ENCODE data around the gene DIO1.

Gene DIO1

DNA sequence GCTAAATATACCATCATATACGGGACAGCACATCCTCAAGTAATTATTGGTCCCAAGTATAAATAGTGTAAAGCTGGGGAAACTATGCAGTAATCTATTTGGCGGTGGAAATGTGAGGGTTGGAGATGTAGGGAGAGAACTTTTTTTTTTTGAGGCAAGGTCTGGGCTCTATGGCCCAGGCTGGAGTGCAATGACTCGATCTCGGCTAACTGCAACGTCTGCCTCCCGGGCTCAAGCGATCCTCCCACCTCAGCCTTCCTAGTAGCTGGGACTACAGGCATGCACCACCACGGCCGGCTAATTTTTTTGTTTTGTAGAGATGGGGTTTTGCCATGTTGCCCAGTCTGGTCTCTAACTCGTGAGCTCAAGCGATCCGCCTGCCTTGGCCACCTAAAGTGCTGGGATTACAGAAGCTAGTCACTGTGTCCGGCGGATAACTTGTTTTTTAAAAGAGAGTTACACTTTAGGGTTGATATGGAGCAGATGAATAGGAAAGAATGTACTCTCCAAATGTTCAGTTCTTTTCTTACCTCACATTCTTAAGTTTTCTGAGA lies 49.6 kb downstream of the DIO1 start:
- no peak for DNase-seq

DNA sequence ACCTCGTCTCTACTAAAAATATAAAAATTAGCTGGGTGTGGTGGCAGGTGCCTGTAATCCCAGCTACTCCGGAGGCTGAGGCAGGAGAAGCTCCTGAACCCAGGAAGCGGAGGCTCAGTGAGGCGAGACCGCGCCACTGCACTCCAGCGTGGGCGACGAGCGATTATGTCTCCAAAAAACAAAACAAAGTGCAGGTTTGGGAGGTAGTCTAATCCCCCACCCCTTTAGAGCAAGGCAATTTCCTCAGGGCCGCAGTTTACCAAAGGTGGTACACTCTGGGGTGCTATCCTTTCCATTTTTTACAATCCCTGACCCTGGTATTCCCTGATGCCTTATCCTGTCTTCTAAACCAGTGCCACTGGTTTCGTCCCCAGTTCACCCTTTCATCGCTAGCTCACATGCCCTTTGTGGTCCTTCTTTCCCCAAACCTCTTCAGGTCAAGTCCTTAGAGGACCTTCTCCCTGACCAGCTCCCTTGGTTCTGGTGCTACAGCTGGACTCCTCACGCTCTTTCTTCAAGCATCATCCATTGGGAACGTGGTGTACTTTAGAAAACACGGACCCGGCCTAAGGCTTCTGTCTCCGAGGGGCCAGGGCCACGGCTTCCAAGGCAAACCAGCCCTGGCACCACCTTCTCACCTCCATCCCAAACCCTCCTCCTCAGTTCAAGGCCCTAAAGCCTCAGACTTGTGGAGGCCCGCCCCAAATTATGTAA lies 50.6 kb downstream of the DIO1 start:
- DNase-seq, result no peak

DNA sequence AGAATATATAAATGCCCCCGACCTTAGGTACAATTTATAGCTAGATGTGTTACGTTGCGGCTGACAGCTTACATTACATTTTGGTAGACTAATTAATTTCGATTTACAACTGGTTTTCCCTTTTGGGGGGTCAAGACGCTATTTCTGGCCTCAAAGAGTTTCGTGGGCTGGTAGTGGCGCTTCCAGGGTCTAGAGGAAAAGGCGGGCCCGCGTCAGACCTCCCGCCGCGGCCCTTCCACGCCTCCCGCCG lies 51.1 kb downstream of the DIO1 start:
- no peak for DNase-seq

DNA sequence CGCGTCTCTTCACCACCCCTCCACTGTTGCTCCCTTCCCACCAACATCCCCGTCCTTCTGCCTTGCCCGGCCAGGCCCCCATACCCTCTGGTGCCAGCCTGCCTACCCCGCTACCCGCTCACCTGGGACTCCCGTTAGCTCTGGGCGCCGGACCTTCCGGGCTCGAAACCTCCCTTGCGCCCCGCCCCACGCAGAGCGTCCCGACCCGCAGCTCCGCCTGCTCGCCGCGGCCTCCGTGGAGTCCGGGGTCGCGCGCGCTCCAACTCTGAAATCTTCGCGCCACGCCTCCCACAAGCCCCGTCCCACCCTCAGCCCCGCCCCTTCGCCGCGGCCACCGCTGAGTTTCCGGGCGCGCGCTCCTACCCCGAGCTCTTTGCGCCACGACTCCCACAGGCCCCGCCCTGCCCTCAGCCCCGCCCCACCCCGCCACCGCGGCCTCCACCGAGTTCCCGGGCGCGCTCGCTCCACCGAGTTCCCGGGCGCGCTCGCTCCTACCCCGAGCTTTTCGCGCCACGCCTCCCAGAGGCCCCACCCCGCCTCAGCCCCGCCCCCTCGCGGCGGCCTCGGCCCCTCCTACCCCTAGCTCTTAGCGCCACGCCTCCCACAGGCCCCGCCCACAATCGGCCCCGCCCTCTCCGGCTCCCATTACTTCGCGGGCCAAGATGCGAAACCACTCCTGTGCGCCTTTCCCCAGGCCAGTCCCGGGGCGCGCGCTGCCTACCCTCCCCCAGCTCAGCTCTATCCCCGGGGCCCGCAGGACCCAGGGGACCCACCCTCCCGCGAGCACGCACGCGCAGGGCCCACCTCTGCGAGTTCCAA lies 51.7 kb downstream of the DIO1 start, which contains the start of gene IFT25:
IFT25 (minus strand) TSS at position 267 of the 819 bp plus-strand sequence. CDS start 5,617 bp downstream, outside the sequence.
- peak; percentile 98 for DNase-seq

DNA sequence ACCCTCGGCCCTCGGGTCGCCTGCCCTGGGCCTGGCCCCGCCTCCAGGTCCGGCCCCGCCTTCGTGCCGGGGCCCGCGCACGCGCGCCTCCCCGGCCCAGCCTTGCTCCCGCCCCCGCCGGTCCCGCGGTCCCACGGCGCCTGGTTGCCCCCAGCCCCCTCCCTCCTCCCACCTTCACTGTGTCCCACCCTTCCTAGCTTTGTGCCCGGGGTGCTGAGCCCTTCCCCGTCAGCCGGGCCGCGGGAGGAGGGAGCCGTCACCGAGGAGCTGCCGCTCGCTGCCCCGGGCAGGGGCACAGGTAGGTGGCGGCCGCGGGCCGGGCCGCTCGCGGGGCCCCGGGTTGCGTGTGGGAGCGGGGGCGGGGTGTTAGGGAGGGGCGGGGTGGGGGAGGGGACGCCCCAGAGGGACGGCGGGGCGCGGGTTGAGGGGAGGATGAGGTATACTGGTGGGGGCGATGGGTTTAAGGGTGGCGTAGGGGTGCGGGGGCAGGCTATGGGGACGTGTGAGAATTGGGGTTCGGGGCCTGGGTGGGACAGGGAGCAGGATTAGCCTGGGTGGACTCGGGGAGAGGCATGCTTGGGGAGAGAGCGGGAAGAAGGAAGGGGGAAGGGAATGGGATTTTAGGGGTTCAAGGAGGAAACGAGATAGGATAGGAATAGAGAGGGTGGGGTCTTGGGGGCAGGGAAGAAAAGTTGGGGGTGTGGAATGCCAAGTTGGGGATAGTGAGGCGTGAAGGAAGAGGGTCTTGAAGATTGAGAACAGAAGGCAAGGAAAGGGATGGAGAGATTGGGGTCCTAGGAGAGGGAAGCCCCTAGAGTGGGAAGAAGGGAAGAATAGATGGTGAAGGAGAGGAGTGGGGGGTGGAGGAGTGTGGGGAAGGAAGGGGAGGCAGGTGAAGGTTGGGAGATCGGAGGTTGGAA lies 52.5 kb downstream of the DIO1 start, which contains the start of gene LRRC42:
LRRC42 (plus strand) TSS at position 99 of the 920 bp plus-strand sequence. CDS start 5,650 bp downstream, outside the sequence.
- no peak for DNase-seq

DNA sequence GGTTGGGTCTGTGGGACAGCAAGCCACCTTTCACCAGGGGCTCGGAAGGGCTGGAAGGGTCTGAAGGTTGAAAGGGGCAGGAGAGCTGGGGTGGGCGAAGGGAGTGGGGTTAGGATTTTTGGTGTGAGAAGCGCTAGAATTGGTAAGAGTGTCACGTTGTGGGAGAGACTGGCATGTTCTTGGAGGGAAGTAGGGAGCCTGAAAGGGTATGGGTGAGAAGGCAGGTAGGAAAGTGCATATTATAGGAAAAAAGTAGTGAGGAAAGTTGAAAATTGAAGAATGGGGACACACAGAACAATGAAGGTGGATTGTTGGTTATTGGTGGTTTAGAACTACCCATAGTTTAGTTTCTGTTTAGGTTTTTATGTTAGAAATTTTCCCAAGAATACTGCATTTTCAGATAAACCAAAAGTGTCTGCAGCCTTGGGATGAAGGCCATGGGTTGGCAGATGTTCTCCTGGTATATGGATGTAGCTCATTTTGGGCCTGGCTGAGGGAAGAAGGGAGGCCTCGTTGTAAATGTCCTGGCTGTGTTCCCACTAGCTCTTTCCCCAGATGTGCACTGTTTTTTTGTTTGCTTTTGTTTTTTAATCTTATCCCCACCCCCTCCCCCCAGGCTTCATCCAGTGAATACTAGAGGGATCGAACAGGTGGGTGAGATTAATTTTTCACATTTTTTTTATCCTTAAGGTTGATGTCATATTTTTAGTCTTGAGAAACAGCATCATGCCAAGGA lies 53.4 kb downstream of the DIO1 start:
- no peak for DNase-seq

DNA sequence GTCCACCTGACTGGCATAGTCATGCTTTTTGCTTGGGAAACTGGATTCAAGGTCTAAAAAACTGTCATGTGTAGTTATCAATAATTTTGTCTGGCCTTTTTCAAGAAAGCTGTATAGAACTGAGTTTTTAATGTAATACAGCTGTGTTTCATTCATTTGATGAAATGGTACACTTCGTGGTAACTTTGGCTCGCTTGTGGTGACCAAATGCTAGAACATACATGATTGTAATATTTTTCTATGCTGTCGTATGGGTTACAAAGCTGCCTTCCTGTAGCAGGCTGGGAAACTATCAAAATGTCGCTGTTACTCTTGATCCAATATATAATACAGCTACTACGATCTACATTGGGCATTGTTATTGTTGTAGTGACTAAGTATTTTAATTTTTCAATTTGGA lies 54.3 kb downstream of the DIO1 start:
- no peak for DNase-seq

DNA sequence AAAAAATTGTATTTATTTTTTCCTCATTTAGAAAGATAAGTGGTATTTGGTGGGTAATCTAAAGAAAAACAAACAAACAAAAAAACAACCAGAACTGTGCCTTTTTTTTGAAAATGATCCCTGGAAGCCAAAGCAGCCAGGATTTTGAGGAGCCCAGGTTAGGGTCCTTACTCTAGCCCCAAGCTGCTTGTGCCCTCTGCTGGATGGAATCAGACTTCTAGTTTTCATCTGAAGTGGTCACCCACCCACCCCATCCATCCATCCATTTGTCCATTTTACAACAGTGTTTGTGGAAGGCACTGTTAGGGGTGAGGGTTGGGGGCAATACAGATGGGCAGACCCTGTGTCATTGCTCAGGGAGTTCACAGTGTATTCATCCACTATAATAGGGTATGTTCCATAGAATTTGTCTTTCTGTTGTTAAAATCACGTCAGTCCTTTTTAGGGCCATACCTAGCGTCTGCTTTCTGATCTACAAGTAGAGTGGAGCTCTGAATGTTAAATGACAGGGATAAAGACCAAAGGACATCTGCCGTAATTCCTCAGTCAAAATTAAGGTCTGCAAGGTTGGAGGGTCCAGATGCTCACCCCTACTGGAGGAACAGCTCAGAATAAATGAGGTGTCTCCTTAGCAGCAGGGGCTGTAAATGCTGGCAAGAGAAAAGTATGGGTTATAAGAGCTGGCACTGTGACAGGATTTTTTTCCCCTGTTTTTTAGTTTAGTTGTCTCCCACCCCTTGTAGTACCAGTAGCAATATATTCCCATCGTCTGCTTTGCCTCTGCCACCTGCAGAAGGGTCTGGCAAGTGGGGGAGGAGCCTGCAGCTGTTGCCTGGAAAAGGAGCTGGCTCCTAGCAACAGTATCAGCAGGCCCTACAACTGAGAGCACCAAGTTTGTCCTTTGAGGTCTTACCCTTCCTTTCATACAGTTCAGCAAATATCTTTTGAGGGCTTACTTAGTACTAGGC lies 55.3 kb downstream of the DIO1 start:
- no peak for DNase-seq

DNA sequence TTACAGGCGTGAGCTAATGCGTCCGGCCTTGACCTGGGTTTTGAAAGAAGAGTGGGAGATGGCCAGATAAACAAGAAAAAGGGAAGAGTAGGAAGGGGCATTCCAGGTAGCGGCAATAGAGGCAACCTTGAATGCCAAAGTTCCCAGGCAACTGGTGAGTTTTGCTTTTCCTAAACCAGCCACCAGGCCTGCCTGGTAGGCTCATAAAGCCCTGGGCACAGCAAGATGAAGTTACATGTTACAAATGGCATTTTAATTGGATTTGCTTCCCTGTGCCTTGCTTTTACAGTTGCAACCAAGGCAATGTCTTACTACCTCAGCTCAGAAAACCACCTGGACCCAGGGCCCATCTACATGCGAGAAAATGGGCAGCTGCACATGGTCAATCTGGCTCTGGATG lies 57.7 kb downstream of the DIO1 start:
- no peak for DNase-seq

DNA sequence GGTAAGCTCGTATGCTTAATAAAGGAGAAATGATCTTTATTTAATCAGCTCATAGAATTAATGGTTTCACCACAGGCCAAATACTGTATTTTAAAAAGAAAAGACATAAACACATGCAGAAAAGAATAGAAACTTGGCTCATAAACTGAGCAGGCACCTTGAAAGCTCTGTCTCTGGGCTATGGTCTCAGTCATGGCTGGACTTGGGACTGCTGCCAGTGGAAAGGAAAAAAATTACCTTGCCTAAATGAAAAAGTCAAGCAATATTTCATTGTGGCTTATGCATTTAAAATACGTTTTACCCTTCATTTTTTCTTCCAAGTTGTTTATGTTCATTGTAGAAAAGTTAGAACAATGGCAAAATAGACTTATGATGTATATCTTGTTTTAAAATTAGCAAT lies 60.1 kb downstream of the DIO1 start:
- no peak for DNase-seq

DNA sequence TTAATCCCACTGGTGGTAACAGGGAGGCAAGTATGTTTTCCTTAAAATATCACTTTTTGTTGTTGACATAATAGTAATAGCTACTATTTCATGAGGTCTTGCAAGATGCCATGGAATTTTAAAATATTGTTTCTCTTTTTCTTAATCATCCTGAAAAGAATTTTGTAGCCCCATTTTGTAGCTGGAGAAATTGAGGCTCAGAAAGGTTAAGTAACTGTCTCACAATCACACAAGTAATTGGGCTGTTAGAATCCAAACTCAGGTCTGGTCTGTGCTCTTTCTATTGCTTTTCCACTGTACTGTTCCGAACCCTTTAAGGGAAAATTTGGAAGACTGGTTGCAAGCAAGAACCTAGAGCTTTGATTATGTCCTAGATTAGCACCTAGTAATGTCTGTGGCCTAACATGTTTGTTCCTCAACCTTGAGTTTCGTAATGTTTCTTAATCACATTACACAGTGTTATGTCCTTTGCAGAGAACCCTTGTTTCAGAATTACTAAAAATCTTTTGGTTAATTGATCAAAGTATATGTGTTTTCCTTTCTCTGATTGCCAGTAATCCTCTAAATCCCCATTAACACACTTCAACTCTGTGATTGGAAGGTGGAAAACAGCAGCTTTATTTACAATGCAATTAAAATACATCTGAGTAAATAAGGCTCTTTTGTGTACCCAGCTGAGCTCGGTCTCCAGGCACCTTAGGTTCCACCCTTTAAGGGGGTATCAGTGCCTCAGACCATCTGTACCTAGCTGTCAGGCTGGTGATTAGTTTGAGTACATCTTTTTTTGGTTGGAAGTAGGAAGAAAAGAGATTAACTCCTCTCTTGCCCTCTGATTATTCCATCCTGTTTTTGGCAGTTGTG lies 62.6 kb downstream of the DIO1 start:
- no peak for DNase-seq

DNA sequence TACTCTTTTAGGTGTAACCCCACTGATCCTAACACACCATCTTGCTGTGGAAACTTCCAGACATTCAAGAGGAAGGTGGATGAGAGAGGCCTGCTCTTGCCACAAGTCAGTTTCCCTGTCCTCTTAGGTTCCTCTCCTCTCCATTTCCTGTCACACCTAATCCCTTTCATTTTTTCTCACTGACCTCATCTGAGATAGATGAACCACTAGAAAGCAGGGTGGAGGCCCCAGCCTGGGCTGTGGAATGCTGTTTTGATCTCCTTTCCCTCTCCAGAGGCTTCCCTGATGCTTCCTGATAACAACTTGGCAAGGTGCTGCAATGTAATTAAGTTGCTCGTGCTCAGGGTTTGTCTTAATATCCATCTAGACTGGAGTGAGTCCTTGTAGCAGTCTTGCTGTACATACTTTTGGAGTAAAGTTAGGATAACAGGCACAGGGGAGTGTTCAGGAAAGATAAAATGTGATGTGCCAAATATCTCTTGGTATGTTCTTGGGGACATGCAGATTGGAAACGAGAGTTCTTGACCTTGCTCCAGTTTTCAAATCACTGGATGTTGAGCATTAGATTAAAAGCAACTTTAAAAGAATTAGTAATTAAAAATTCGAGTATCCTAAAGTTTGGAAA lies 63.3 kb downstream of the DIO1 start:
- no peak for DNase-seq

DNA sequence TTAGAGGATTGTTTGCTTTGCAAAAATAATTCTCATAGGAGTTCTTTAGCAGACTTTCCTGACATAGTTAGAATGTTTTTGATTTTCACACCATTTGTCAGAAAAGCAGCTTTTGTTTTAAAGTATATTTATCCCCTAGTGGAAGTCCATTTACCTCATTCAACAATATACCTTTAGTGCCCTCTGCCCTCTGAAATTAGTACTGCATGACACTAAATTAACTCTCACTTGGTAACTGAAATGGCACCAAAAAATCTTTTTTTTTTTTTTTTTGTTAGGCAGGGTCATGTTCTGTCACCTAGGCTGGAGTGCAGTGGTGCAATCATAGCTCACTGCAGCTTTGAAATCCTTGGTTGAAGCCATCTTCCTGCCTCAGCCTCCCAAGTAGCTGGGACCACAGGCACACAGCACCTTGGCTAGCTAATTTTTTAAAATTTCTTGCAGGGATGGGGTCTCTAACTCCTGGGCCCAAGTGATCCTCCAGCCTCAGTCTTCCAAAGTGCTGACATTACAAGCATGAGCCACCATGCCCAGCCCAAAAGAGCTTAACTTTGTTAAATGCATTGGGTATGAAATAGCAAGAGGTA lies 65.8 kb downstream of the DIO1 start:
- no peak for DNase-seq

Data from T1000 (cell line).